ENCODE results near the gene MIA. TPM values are rescaled to one million over a fixed set of nuclear protein-coding genes. Genes with fewer than 3 reads are reported as not detected.

MIA gene
- total and polyA plus RNA-seq, 9 of the 15 experiments (the other 6 are each of a cell fraction or from before 2014, with no cell fraction given), result 0.21 TPM; not detected in 8

- TF ChIP-seq NR0B1 (IDR thresholded peaks at IDR 0.05; ENCODE audit: partially characterized antibody), result no peak
- TF ChIP-seq TRIM25 (IDR thresholded peaks at IDR 0.05; ENCODE audit: borderline replicate concordance), result peak; percentile 54; the same call in 1 of the 2 replicates
- peak; percentile 92 for TF ChIP-seq ZNF592 (IDR thresholded peaks at IDR 0.05)
- TF ChIP-seq TBP (optimal IDR thresholded peaks at IDR 0.05; ENCODE audit: low read depth, low read length), result peak; percentile 60
- TF ChIP-seq ATF7 (IDR thresholded peaks at IDR 0.05), result peak; percentile 66; the same call in 1 of the 2 replicates
- TF ChIP-seq MLX (CRISPR knock-in tag; conservative IDR thresholded peaks at IDR 0.05), result peak in 1 of 2 experiments; percentile 96; a peak in 2 of 4 replicates
- peak; percentile 98 for TF ChIP-seq EP400 (IDR thresholded peaks at IDR 0.05)
- peak; percentile 86; the same call in 1 of the 2 replicates for TF ChIP-seq SREBF1 (IDR thresholded peaks at IDR 0.05; ENCODE audit: borderline replicate concordance, low read depth, low read length)
- peak; percentile 60 for TF ChIP-seq ATF4 (CRISPR knock-in tag; IDR thresholded peaks at IDR 0.05)
- TF ChIP-seq ELF2 (CRISPR knock-in tag; IDR thresholded peaks at IDR 0.05), result 0 out of 2 replicates have a peak, but pooled peaks have one; percentile 62
- TF ChIP-seq NBN (IDR thresholded peaks at IDR 0.05; ENCODE audit: low read depth), result peak; percentile 89
- TF ChIP-seq RAD21 (CRISPR knock-in tag; conservative IDR thresholded peaks at IDR 0.05 in 1 of 2, IDR thresholded peaks at IDR 0.05 in 1 of 2), result 0 out of 4 replicates have a peak, but pooled peaks of 1 of the 2 experiments have one; percentile 7
- TF ChIP-seq RBM25 (IDR thresholded peaks at IDR 0.05; ENCODE audit: low read depth, low read length, severe bottlenecking), result peak; percentile 90
- no peak; the same call in 1 of the 2 replicates for TF ChIP-seq EHMT2 (IDR thresholded peaks at IDR 0.05)
- no peak for TF ChIP-seq ZFP30 (CRISPR knock-in tag; IDR thresholded peaks at IDR 0.05; ENCODE audit: borderline replicate concordance)
- TF ChIP-seq CC2D1A (IDR thresholded peaks at IDR 0.05), result 0 out of 2 replicates have a peak, but pooled peaks have one; percentile 4
- 0 out of 2 replicates have a peak, but pooled peaks have one; percentile 12 for TF ChIP-seq SMAD3 (CRISPR knock-in tag; conservative IDR thresholded peaks at IDR 0.05)
Measured at GRCh38 chr19:40750058-40750873, 25.1 kb upstream of the MIA start, which contains the start of gene ACTMAP (continued).

All from K562 (cell line).